Activated naive CD4-positive, alpha-beta T cell (primary cell): Measurements from ENCODE around the gene SRPK1.
"Not testable (repeated sequence)": the region's sequence is repeated elsewhere in the genome, so short reads cannot be mapped to it uniquely, and the experiment has no call there.

Experiments
- DNase-seq, 4 experiments: peaks; one replicate each; lab custom pipeline; 2025; lab: John Stamatoyannopoulos, UW

SRPK1 gene

GRCh38 chr6:35931120-35931561 lies 10.2 kb upstream of the SRPK1 start:
- DNase-seq = no peak

GRCh38 chr6:35929601-35930000 lies 8.7 kb upstream of the SRPK1 start:
- DNase-seq = no peak

- no peak for DNase-seq
Observed at GRCh38 chr6:35926509-35927215, 5.8 kb upstream of the SRPK1 start.

GRCh38 chr6:35925961-35926360 lies 5.1 kb upstream of the SRPK1 start:
- no peak for DNase-seq

GRCh38 chr6:35924146-35924545 lies 3.2 kb upstream of the SRPK1 start:
- no peak for DNase-seq

- no peak for DNase-seq
Observed at GRCh38 chr6:35922139-35922554, 1.2 kb upstream of the SRPK1 start.

- DNase-seq = peak in 2 of 4 experiments; percentile 19 to 23
Observed at GRCh38 chr6:35919827-35920751, 809 bp downstream of the SRPK1 start.

GRCh38 chr6:35919085-35919826 lies 1.6 kb downstream of the SRPK1 start:
- no peak for DNase-seq

GRCh38 chr6:35916893-35917292 lies 4.0 kb downstream of the SRPK1 start:
- not testable (repeated sequence) for DNase-seq

GRCh38 chr6:35916056-35916455 lies 4.8 kb downstream of the SRPK1 start:
- DNase-seq = no peak

GRCh38 chr6:35914536-35914935 lies 6.4 kb downstream of the SRPK1 start:
- DNase-seq = no peak

- no peak for DNase-seq
Observed at GRCh38 chr6:35911871-35912653, 8.8 kb downstream of the SRPK1 start.

GRCh38 chr6:35909571-35909970 lies 11.3 kb downstream of the SRPK1 start:
- not testable (repeated sequence) for DNase-seq

- DNase-seq = not testable (repeated sequence)
Observed at GRCh38 chr6:35908753-35909401, 12.0 kb downstream of the SRPK1 start.

- DNase-seq = no peak
Observed at GRCh38 chr6:35907750-35908149, 13.1 kb downstream of the SRPK1 start.

GRCh38 chr6:35906499-35906846 lies 14.4 kb downstream of the SRPK1 start:
- DNase-seq = no peak

- DNase-seq = no peak
Observed at GRCh38 chr6:35905841-35906498, 14.9 kb downstream of the SRPK1 start.

GRCh38 chr6:35905141-35905785 lies 15.6 kb downstream of the SRPK1 start:
- no peak for DNase-seq

GRCh38 chr6:35903679-35904078 lies 17.2 kb downstream of the SRPK1 start:
- DNase-seq = no peak

GRCh38 chr6:35900448-35900847 lies 20.4 kb downstream of the SRPK1 start:
- DNase-seq = no peak
